GM23338 (cell line): Measurements from ENCODE around the gene ENPP7. TPM values are rescaled to one million over a fixed set of nuclear protein-coding genes. Genes with fewer than 3 reads are reported as not detected.

ENCODE experiments used
- ATAC-seq: fragments of 200-7000 bp; cut with Tn5 transposase; 3 replicates; pipeline ENCODE4 v1.9.1; 2020
- DNase-seq: peaks from one replicate; pipeline ENCODE4 v3.0.0-alpha.2; 2015; ENCODE audit warnings: low spot score
- H2AFZ ChIP-seq: fragments of 200-600 bp; sonication (generic); 2 replicates; pipeline ENCODE4 v1.8.0; 2016; ENCODE audit warnings: antibody characterized with exemption, mild to moderate bottlenecking, moderate library complexity
- H3F3A ChIP-seq: fragments of 200-600 bp; sonication (generic); replicated peaks from 2 replicates; pipeline ENCODE4 v1.8.0; 2017; ENCODE audit warnings: antibody characterized with exemption, mixed run types, low read depth
- H3K27ac ChIP-seq: fragments of 200-600 bp; sonication (generic); 2 replicates; pipeline ENCODE4 v1.6.1; 2016; ENCODE audit warnings: low read depth
- H3K27me3 ChIP-seq: fragments of 200-600 bp; sonication (generic); 2 replicates; pipeline ENCODE4 v1.8.0; 2016; ENCODE audit warnings: mild to moderate bottlenecking, mixed run types, moderate library complexity; ENCODE audit not compliant: insufficient read depth
- H3K36me3 ChIP-seq: fragments of 200-600 bp; sonication (generic); 2 replicates; pipeline ENCODE4 v1.8.0; 2016; ENCODE audit warnings: mild to moderate bottlenecking; ENCODE audit not compliant: insufficient read depth
- H3K4me1 ChIP-seq: fragments of 200-600 bp; sonication (generic); 2 replicates; pipeline ENCODE4 v1.8.0; 2016; ENCODE audit warnings: mild to moderate bottlenecking, moderate library complexity; ENCODE audit not compliant: insufficient read depth
- H3K4me2 ChIP-seq: fragments of 200-600 bp; sonication (generic); 2 replicates; pipeline ENCODE4 v1.7.1; 2017; ENCODE audit warnings: mixed run types
- H3K4me3 ChIP-seq: fragments of 200-600 bp; sonication (generic); 2 replicates; pipeline ENCODE4 v1.6.1; 2016; ENCODE audit warnings: mixed run types
- H3K79me2 ChIP-seq: fragments of 200-600 bp; sonication (generic); replicated peaks from 2 replicates; pipeline ENCODE4 v1.8.0; 2017; ENCODE audit warnings: mild to moderate bottlenecking; ENCODE audit not compliant: insufficient read depth
- H3K9me2 ChIP-seq: fragments of 200-600 bp; sonication (generic); 2 replicates; pipeline ENCODE4 v1.8.0; 2017; ENCODE audit not compliant: insufficient read depth
- H4K20me1 ChIP-seq: fragments of 200-600 bp; sonication (generic); replicated peaks from 2 replicates; pipeline ENCODE4 v1.8.0; 2017; ENCODE audit warnings: mild to moderate bottlenecking; ENCODE audit not compliant: insufficient read depth
- H3K27ac Mint-ChIP-seq: 2 replicates; pipeline ENCODE4 v1.8.0; 2020; ENCODE audit warnings: inconsistent platforms, mild to moderate bottlenecking, moderate library complexity, mixed read lengths
- H3K27me3 Mint-ChIP-seq: 3 replicates; pipeline ENCODE4 v1.8.0; 2022; ENCODE audit warnings: low read depth, mild to moderate bottlenecking, moderate library complexity, mixed read lengths, inconsistent platforms; ENCODE audit not compliant: insufficient read depth, poor library complexity
- H3K36me3 Mint-ChIP-seq: 3 replicates; pipeline ENCODE4 v1.8.0; 2021; ENCODE audit warnings: low read depth, mild to moderate bottlenecking, inconsistent platforms, moderate library complexity, mixed read lengths
- H3K4me1 Mint-ChIP-seq: 3 replicates; pipeline ENCODE4 v1.8.0; 2020; ENCODE audit warnings: mild to moderate bottlenecking, inconsistent platforms, mixed read lengths
- H3K4me3 Mint-ChIP-seq: 3 replicates; pipeline ENCODE4 v1.8.0; 2021; ENCODE audit warnings: moderate library complexity, mild to moderate bottlenecking, inconsistent platforms, mixed read lengths
- H3K9me3 Mint-ChIP-seq: 3 replicates; pipeline ENCODE4 v1.8.0; 2020; ENCODE audit warnings: moderate library complexity, mild to moderate bottlenecking, inconsistent platforms, mixed read lengths
- CREB1 ChIP-seq: fragments of 250-450 bp; sonication (Bioruptor Pico); IDR thresholded peaks from 2 replicates; pipeline ENCODE4 v1.5.0; 2020; ENCODE audit warnings: low read depth, mild to moderate bottlenecking, moderate library complexity
- CTCF ChIP-seq, 2 experiments: fragments of 200-600 bp in 1 of 2; sonication (generic) in 1 of 2; conservative IDR thresholded peaks; 2 replicates each; pipeline versions ENCODE4 v1.5.1 to v1.6.1; 2016 to 2017; ENCODE audit warnings: antibody characterized with exemption in 2 of 2, low read depth in 2 of 2, mild to moderate bottlenecking in 2 of 2, moderate library complexity in 1 of 2
- EZH2phosphoT487 ChIP-seq: fragments of 200-600 bp; sonication (generic); IDR thresholded peaks from one replicate; pipeline ENCODE4 v1.8.1; 2018; ENCODE audit warnings: antibody characterized with exemption; ENCODE audit not compliant: unreplicated experiment
- JUNB ChIP-seq: IDR thresholded peaks from one replicate; pipeline ENCODE4 v1.6.1; 2016; ENCODE audit warnings: antibody characterized with exemption; ENCODE audit not compliant: unreplicated experiment
- NANOG ChIP-seq: IDR thresholded peaks from 2 replicates; pipeline ENCODE4 v1.6.1; 2016; ENCODE audit warnings: antibody characterized with exemption, borderline replicate concordance
- STAT1 ChIP-seq: IDR thresholded peaks from one replicate; pipeline ENCODE4 v1.6.1; 2016; ENCODE audit warnings: antibody characterized with exemption; ENCODE audit not compliant: unreplicated experiment
- ZNF114 ChIP-seq: fragments of 250-450 bp; sonication (Bioruptor Pico); IDR thresholded peaks from 2 replicates; pipeline ENCODE4 v1.5.0; 2020; ENCODE audit warnings: mild to moderate bottlenecking, moderate library complexity
- polyA plus RNA-seq: library from polyadenylated mRNA; unstranded; fragments of >200 nt; fragmentation: Nextera tagmentation; extraction: Ambion mirVana; gene quantifications from 2 replicates; pipeline ENCODE4 v1.2.1, GENCODE V29; 2016
- total RNA-seq: library from RNA; depleted of rRNA; stranded (reverse); fragments of >200 nt; shearing (Covaris generic); gene quantifications from 2 replicates; pipeline ENCODE4 v1.2.3, GENCODE V29; 2014
- TF ChIP-seq, protein P1 (sequence below): IDR thresholded peaks from one replicate; pipeline ENCODE4 v1.6.1; 2018; ENCODE audit warnings: antibody characterized with exemption; ENCODE audit not compliant: unreplicated experiment
- TF ChIP-seq, protein P2 (sequence below): IDR thresholded peaks from 2 replicates; pipeline ENCODE4 v1.6.1; 2016; ENCODE audit warnings: antibody characterized with exemption
- TF ChIP-seq, protein P3 (sequence below): fragments of 250-450 bp; sonication (Bioruptor Pico); IDR thresholded peaks from 2 replicates; pipeline ENCODE4 v1.5.0; 2020; ENCODE audit warnings: mild to moderate bottlenecking, moderate library complexity

Gene ENPP7
- total and polyA plus RNA-seq, 2 experiments from 2014 or later = not detected

GRCh38 chr17:79720705-79721292, 9.9 kb upstream of the ENPP7 start:
- Histone ChIP-seq H3K27ac (no peak overlapping the region), H3K4me3 (no peak overlapping the region), H3K9me2 (no peaks in the 10 kb centered on the region), H3F3A (no peaks in the 10 kb centered on the region), H2AFZ (no peak overlapping the region), H3K36me3 (no peaks in the 10 kb centered on the region), H4K20me1 (no peaks in the 10 kb centered on the region), H3K79me2 (no peaks in the 10 kb centered on the region), H3K4me2 (no peak overlapping the region), H3K27me3 (no peaks in the 10 kb centered on the region), H3K4me1 (no peaks in the 10 kb centered on the region)
- peaks cover 17% of the 10 kb centered on the region for H3K27me3 Mint-ChIP-seq
- ATAC-seq = no peak
- H3K4me3 Mint-ChIP-seq = no peak overlapping the region
- no peak for DNase-seq
- H3K9me3 Mint-ChIP-seq = peaks cover 6% of the 10 kb centered on the region; the same call in 1 of the 3 replicates
- no peak overlapping the region for H3K27ac Mint-ChIP-seq
- TF ChIP-seq, protein P1, sequence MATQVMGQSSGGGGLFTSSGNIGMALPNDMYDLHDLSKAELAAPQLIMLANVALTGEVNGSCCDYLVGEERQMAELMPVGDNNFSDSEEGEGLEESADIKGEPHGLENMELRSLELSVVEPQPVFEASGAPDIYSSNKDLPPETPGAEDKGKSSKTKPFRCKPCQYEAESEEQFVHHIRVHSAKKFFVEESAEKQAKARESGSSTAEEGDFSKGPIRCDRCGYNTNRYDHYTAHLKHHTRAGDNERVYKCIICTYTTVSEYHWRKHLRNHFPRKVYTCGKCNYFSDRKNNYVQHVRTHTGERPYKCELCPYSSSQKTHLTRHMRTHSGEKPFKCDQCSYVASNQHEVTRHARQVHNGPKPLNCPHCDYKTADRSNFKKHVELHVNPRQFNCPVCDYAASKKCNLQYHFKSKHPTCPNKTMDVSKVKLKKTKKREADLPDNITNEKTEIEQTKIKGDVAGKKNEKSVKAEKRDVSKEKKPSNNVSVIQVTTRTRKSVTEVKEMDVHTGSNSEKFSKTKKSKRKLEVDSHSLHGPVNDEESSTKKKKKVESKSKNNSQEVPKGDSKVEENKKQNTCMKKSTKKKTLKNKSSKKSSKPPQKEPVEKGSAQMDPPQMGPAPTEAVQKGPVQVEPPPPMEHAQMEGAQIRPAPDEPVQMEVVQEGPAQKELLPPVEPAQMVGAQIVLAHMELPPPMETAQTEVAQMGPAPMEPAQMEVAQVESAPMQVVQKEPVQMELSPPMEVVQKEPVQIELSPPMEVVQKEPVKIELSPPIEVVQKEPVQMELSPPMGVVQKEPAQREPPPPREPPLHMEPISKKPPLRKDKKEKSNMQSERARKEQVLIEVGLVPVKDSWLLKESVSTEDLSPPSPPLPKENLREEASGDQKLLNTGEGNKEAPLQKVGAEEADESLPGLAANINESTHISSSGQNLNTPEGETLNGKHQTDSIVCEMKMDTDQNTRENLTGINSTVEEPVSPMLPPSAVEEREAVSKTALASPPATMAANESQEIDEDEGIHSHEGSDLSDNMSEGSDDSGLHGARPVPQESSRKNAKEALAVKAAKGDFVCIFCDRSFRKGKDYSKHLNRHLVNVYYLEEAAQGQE = no peak
- no peak for TF ChIP-seq STAT1
- TF ChIP-seq, protein P2, sequence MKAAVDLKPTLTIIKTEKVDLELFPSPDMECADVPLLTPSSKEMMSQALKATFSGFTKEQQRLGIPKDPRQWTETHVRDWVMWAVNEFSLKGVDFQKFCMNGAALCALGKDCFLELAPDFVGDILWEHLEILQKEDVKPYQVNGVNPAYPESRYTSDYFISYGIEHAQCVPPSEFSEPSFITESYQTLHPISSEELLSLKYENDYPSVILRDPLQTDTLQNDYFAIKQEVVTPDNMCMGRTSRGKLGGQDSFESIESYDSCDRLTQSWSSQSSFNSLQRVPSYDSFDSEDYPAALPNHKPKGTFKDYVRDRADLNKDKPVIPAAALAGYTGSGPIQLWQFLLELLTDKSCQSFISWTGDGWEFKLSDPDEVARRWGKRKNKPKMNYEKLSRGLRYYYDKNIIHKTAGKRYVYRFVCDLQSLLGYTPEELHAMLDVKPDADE = no peak
- TF ChIP-seq ZNF114 (CRISPR knock-in tag) = no peak
- TF ChIP-seq JUNB = no peak
- TF ChIP-seq CREB1 (CRISPR knock-in tag) = no peak
- no peak for TF ChIP-seq EZH2phosphoT487
- TF ChIP-seq NANOG = no peak
- TF ChIP-seq, protein P3, sequence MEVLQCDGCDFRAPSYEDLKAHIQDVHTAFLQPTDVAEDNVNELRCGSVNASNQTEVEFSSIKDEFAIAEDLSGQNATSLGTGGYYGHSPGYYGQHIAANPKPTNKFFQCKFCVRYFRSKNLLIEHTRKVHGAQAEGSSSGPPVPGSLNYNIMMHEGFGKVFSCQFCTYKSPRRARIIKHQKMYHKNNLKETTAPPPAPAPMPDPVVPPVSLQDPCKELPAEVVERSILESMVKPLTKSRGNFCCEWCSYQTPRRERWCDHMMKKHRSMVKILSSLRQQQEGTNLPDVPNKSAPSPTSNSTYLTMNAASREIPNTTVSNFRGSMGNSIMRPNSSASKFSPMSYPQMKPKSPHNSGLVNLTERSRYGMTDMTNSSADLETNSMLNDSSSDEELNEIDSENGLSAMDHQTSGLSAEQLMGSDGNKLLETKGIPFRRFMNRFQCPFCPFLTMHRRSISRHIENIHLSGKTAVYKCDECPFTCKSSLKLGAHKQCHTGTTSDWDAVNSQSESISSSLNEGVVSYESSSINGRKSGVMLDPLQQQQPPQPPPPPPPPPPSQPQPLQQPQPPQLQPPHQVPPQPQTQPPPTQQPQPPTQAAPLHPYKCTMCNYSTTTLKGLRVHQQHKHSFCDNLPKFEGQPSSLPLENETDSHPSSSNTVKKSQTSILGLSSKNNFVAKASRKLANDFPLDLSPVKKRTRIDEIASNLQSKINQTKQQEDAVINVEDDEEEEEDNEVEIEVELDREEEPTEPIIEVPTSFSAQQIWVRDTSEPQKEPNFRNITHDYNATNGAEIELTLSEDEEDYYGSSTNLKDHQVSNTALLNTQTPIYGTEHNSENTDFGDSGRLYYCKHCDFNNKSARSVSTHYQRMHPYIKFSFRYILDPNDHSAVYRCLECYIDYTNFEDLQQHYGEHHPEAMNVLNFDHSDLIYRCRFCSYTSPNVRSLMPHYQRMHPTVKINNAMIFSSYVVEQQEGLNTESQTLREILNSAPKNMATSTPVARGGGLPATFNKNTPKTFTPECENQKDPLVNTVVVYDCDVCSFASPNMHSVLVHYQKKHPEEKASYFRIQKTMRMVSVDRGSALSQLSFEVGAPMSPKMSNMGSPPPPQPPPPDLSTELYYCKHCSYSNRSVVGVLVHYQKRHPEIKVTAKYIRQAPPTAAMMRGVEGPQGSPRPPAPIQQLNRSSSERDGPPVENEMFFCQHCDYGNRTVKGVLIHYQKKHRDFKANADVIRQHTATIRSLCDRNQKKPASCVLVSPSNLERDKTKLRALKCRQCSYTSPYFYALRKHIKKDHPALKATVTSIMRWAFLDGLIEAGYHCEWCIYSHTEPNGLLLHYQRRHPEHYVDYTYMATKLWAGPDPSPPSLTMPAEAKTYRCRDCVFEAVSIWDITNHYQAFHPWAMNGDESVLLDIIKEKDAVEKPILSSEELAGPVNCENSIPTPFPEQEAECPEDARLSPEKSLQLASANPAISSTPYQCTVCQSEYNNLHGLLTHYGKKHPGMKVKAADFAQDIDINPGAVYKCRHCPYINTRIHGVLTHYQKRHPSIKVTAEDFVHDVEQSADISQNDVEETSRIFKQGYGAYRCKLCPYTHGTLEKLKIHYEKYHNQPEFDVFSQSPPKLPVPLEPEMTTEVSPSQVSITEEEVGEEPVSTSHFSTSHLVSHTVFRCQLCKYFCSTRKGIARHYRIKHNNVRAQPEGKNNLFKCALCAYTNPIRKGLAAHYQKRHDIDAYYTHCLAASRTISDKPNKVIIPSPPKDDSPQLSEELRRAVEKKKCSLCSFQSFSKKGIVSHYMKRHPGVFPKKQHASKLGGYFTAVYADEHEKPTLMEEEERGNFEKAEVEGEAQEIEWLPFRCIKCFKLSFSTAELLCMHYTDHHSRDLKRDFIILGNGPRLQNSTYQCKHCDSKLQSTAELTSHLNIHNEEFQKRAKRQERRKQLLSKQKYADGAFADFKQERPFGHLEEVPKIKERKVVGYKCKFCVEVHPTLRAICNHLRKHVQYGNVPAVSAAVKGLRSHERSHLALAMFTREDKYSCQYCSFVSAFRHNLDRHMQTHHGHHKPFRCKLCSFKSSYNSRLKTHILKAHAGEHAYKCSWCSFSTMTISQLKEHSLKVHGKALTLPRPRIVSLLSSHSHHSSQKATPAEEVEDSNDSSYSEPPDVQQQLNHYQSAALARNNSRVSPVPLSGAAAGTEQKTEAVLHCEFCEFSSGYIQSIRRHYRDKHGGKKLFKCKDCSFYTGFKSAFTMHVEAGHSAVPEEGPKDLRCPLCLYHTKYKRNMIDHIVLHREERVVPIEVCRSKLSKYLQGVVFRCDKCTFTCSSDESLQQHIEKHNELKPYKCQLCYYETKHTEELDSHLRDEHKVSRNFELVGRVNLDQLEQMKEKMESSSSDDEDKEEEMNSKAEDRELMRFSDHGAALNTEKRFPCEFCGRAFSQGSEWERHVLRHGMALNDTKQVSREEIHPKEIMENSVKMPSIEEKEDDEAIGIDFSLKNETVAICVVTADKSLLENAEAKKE = no peak
- TF ChIP-seq CTCF (conservative IDR thresholded peaks at IDR 0.05; ENCODE audit: low read depth in 2 of 2) = no peak
- H3K4me1 Mint-ChIP-seq = peaks cover 4% of the 10 kb centered on the region; the same call in 1 of the 3 replicates
- H3K36me3 Mint-ChIP-seq = no peaks in the 10 kb centered on the region
